GM12878 (cell line): ENCODE measurements around the gene RPS5. TPM values are rescaled to one million over a fixed set of nuclear protein-coding genes. Genes with fewer than 3 reads are reported as not detected.

Experiments used
- ASH2L ChIP-seq: fragments of 300-600, 200-600 bp; sonication (generic); IDR thresholded peaks from 2 replicates; pipeline ENCODE4 v1.6.1; 2017; ENCODE audit warnings: low read depth, mild to moderate bottlenecking, borderline replicate concordance
- ATF7 ChIP-seq: fragments of 450-650 bp; IDR thresholded peaks from 2 replicates; pipeline ENCODE4 v1.6.1; 2016; ENCODE audit warnings: low read depth, mild to moderate bottlenecking
- BCL11A ChIP-seq: IDR thresholded peaks from 2 replicates; pipeline ENCODE4 v1.6.1; 2011; ENCODE audit warnings: low read depth, low read length
- BMI1 ChIP-seq: fragments of 450-650 bp; IDR thresholded peaks from 2 replicates; pipeline ENCODE4 v1.6.1; 2016; ENCODE audit warnings: mild to moderate bottlenecking, moderate library complexity, borderline replicate concordance
- BRCA1 ChIP-seq: IDR thresholded peaks from 2 replicates; pipeline ENCODE4 v1.6.1; 2011; ENCODE audit warnings: low read depth, low read length, improper control_type of control experiment
- CEBPB ChIP-seq, 2 experiments: fragments of 150-350 bp in 1 of 2; IDR thresholded peaks; 2 replicates each; pipeline ENCODE4 v1.6.1; 2012 to 2014; ENCODE audit warnings: low read depth in 2 of 2, low read length in 2 of 2, borderline replicate concordance in 1 of 2, inconsistent platforms in 1 of 2
- ELK1 ChIP-seq: IDR thresholded peaks from 2 replicates; pipeline ENCODE4 v1.6.1; 2012; ENCODE audit warnings: low read depth, low read length, improper control_type of control experiment
- IRF5 ChIP-seq: fragments of 450-650 bp; IDR thresholded peaks from 2 replicates; pipeline ENCODE4 v1.6.1; 2017; ENCODE audit warnings: borderline replicate concordance
- MEF2A ChIP-seq: IDR thresholded peaks from 2 replicates; pipeline ENCODE4 v1.6.1; 2011; ENCODE audit warnings: low read depth, mild to moderate bottlenecking, low read length, moderate library complexity; ENCODE audit not compliant: insufficient read depth
- PAX5 ChIP-seq: IDR thresholded peaks from 2 replicates; pipeline ENCODE4 v1.6.1; 2011; ENCODE audit warnings: low read depth, low read length, borderline replicate concordance
- PAX8 ChIP-seq: fragments of 450-650 bp; IDR thresholded peaks from 2 replicates; pipeline ENCODE4 v1.6.1; 2017; ENCODE audit warnings: mild to moderate bottlenecking, moderate library complexity
- PKNOX1 ChIP-seq: fragments of 450-650 bp; IDR thresholded peaks from 2 replicates; pipeline ENCODE4 v1.6.1; 2016; ENCODE audit warnings: mild to moderate bottlenecking
- POLR2A ChIP-seq: IDR thresholded peaks from 2 replicates; pipeline ENCODE4 v1.6.1; 2011; ENCODE audit warnings: low read depth, mild to moderate bottlenecking, low read length
- POLR2AphosphoS2 ChIP-seq: IDR thresholded peaks from 2 replicates; pipeline ENCODE4 v1.6.1; 2011; ENCODE audit warnings: low read depth, mild to moderate bottlenecking, low read length, improper control_type of control experiment, moderate library complexity
- RCOR1 ChIP-seq: conservative IDR thresholded peaks from 2 replicates; pipeline ENCODE4 v1.6.1; 2012; ENCODE audit warnings: low read depth, low read length, improper control_type of control experiment
- RELA ChIP-seq: fragments of 450-650 bp; IDR thresholded peaks from 2 replicates; pipeline ENCODE4 v1.8.0; 2014; ENCODE audit warnings: borderline replicate concordance; ENCODE audit not compliant: partially characterized antibody
- SP1 ChIP-seq: IDR thresholded peaks from one replicate; pipeline ENCODE4 v1.6.1; 2011; ENCODE audit warnings: low read depth, low read length
- TARDBP ChIP-seq: IDR thresholded peaks from 2 replicates; pipeline ENCODE4 v1.6.1; 2016; ENCODE audit warnings: borderline replicate concordance
- ZBTB11 ChIP-seq: fragments of 450-650 bp; formaldehyde crosslinking; IDR thresholded peaks from 2 replicates; pipeline ENCODE4 v1.5.0; 2022; ENCODE audit warnings: mild to moderate bottlenecking, missing genetic modification characterization
- ZBTB4 ChIP-seq: fragments of 450-650 bp; formaldehyde crosslinking; IDR thresholded peaks from 2 replicates; pipeline ENCODE4 v1.4.0; 2022; ENCODE audit warnings: mild to moderate bottlenecking, moderate library complexity
- polyA plus RNA-seq, 11 experiments: library from polyadenylated mRNA; depleted of rRNA in 4 of 11; unstranded in 6 of 11; stranded (reverse) in 5 of 11; fragments of >200 nt; fragmentation: Nextera tagmentation in 4 of 11; fragmentation: Illumina TruSeq in 1 of 11; extraction: Ambion mirVana in 4 of 11; extraction: Trizol in 1 of 11; gene quantifications; 1 replicate in 1 of 11; 2 replicates in 10 of 11; pipeline versions ENCODE4 v1.2.1 to v1.2.3, GENCODE V29; 2011 to 2016; ENCODE audit warnings: inconsistent platforms in 2 of 11, missing spikeins in 2 of 11, low read depth in 1 of 11
- total RNA-seq, 4 experiments: library from RNA; depleted of rRNA in 3 of 4; stranded (reverse); fragments of >200 nt in 3 of 4; fragmentation: Illumina TruSeq in 1 of 4; extraction: Trizol in 1 of 4; gene quantifications; 2 replicates each; pipeline versions ENCODE4 v1.2.1 to v1.2.3, GENCODE V29; 2013 to 2021

Gene RPS5
- total and polyA plus RNA-seq, 10 of the 15 experiments (the other 5 are each of a cell fraction or from before 2014, with no cell fraction given), result 1,284 to 3,652 (median 1,922) TPM

GRCh38 chr19:58380662-58381459 lies 6.2 kb upstream of the RPS5 start, which contains the start of gene ZNF837 (continued):
- peak; percentile 98 for TF ChIP-seq ZBTB11
- TF ChIP-seq ELK1, result peak; percentile 91
- TF ChIP-seq PAX5, result peak; percentile 100
- peak; percentile 56; the same call in 1 of the 2 replicates for TF ChIP-seq ATF7
- TF ChIP-seq RELA, result peak; percentile 74
- TF ChIP-seq ASH2L, result no peak
- TF ChIP-seq MEF2A, result no peak
- no peak for TF ChIP-seq IRF5
- peak; percentile 99 for TF ChIP-seq PKNOX1
- no peak for TF ChIP-seq PAX8
- TF ChIP-seq POLR2A, result peak; percentile 87
- TF ChIP-seq POLR2AphosphoS2, result peak; percentile 86
- no peak for TF ChIP-seq CEBPB (IDR thresholded peaks at IDR 0.05; ENCODE audit: borderline replicate concordance in 1 of 2, low read depth in 2 of 2, low read length in 2 of 2)
- TF ChIP-seq BCL11A, result no peak
- peak; percentile 100 for TF ChIP-seq BMI1
- TF ChIP-seq ZBTB4, result no peak
- TF ChIP-seq BRCA1, result no peak
- no peak for TF ChIP-seq RCOR1
- no peak; the same call in 1 of the 2 replicates for TF ChIP-seq TARDBP
- TF ChIP-seq SP1, result peak; percentile 96
